Common myeloid progenitor, CD34-positive (primary cell): ENCODE results near the gene CACNB4.
A peak's percentile ranks its signal among the peaks of the same experiment; 100 is the strongest.

Experiments used
- CTCF ChIA-PET: fragments of 350-600 bp; sonication (Branson Sonifier 250); formaldehyde crosslinking; loops from one replicate; lab custom pipeline; 2021; ENCODE audit warnings: antibody characterized with exemption; lab: Charles Lee
- POLR2A ChIA-PET: fragments of 350-600 bp; sonication (Branson Sonifier 250); formaldehyde crosslinking; loops from one replicate; lab custom pipeline; 2021; ENCODE audit warnings: antibody characterized with exemption; lab: Charles Lee
- DNase-seq, 3 donors: peaks; one replicate each; pipeline versions ENCODE4 v3.0.0 to v3.0.0-alpha.2; 2013
- H3K27ac ChIP-seq, 2 experiments: 1 replicate in 1 of 2; 2 replicates in 1 of 2; pipeline ENCODE4 v1.7.0; 2013; ENCODE audit warnings: inconsistent platforms in 2 of 2, low read length in 2 of 2, mild to moderate bottlenecking in 2 of 2, low read depth in 1 of 2, moderate library complexity in 1 of 2; ENCODE audit not compliant: severe bottlenecking in 2 of 2, insufficient read depth in 1 of 2, poor library complexity in 1 of 2
- H3K27me3 ChIP-seq, 5 experiments: replicated peaks in 2 of 5; 1 replicate in 3 of 5; 2 replicates in 2 of 5; pipeline versions ENCODE4 v1.6.1 to v1.7.0; 2013; ENCODE audit warnings: low read length in 4 of 5, mild to moderate bottlenecking in 2 of 5, moderate library complexity in 2 of 5, inconsistent platforms in 1 of 5; ENCODE audit not compliant: insufficient read depth in 5 of 5, control insufficient read depth in 4 of 5
- H3K36me3 ChIP-seq, 4 experiments: 1 replicate in 2 of 4; 2 replicates in 2 of 4; pipeline versions ENCODE4 v1.6.1 to v1.7.0; 2013; ENCODE audit warnings: low read length in 3 of 4, control low read depth in 1 of 4, mild to moderate bottlenecking in 1 of 4; ENCODE audit not compliant: control insufficient read depth in 4 of 4, insufficient read depth in 4 of 4
- H3K4me1 ChIP-seq, 4 experiments: 1 replicate in 3 of 4; 2 replicates in 1 of 4; pipeline versions ENCODE4 v1.6.1 to v1.7.1; 2013; ENCODE audit warnings: low read length in 3 of 4, mild to moderate bottlenecking in 3 of 4, control low read depth in 1 of 4, inconsistent platforms in 1 of 4, moderate library complexity in 1 of 4; ENCODE audit not compliant: control insufficient read depth in 4 of 4, insufficient read depth in 4 of 4; ENCODE audit errors: control extremely low read depth in 1 of 4
- H3K4me3 ChIP-seq, 7 experiments: 1 replicate in 4 of 7; 2 replicates in 3 of 7; pipeline versions ENCODE4 v1.5.1 to v1.7.0; 2013; ENCODE audit warnings: mild to moderate bottlenecking in 7 of 7, low read length in 6 of 7, moderate library complexity in 6 of 7, inconsistent platforms in 2 of 7, low read depth in 2 of 7, control low read depth in 1 of 7; ENCODE audit not compliant: insufficient read depth in 4 of 7, control insufficient read depth in 1 of 7; ENCODE audit errors: extremely low read depth in 1 of 7
- H3K9me3 ChIP-seq, 5 experiments: 1 replicate in 4 of 5; 2 replicates in 1 of 5; pipeline versions ENCODE4 v1.6.1 to v1.7.1; 2013; ENCODE audit warnings: low read length in 4 of 5, mild to moderate bottlenecking in 2 of 5, inconsistent platforms in 1 of 5, low read depth in 1 of 5, moderate library complexity in 1 of 5; ENCODE audit not compliant: control insufficient read depth in 4 of 5, insufficient read depth in 2 of 5; ENCODE audit errors: control extremely low read depth in 1 of 5
- WGBS: methylation state at CpG from one replicate; pipeline ENCODE4 v1.1.5; 2013; ENCODE audit not compliant: insufficient coverage; 5-methylcytosine and 5-hydroxymethylcytosine counted together

The CACNB4 gene

GRCh38 chr2:152078662-152079061 lies 20.2 kb downstream of the CACNB4 start:
- ChIA-PET CTCF (interaction anchor here (1.1 kb wide), 2 partner anchors 23 to 32 kb away, joined by 3 to 5 read pairs; no protein-coding TSS in a partner anchor), POLR2A (interaction anchor here (0.5 kb wide), 1 partner anchor 11 kb away, joined by 4 read pairs; no protein-coding TSS in a partner anchor)
- peaks cover 4 to 23% (median 13%) of the 10 kb centered on the region in 4 experiments for H3K4me1 ChIP-seq
- no peak overlapping the region for H3K27ac ChIP-seq
- DNase-seq = no peak
- H3K36me3 ChIP-seq = no peaks in the 10 kb centered on the region
- H3K27me3 ChIP-seq = no peaks in the 10 kb centered on the region
- WGBS = 100% methylated on average over 1 of the region's 2 CpGs
- no peak overlapping the region for H3K4me3 ChIP-seq
- H3K9me3 ChIP-seq = no peaks in the 10 kb centered on the region

DNA sequence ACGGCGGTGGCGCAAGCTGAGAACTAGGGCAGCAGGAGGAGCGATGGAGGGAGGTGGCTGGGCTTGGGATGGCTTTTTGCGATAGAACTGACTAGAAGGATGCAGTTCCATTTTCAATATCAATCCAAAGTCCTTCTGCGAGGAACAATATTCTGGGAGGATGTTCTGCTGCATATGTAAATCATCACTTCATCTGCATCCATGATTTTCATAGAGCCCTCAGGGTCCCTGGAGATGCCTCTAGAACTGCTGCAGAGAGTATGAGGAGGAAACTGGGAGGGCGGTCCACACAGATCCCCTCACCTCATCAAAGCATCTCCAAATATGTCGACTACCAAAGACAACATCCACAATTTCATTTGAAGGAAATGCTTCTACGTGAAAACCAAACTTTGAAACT lies 20.8 kb downstream of the CACNB4 start:
- no peak for DNase-seq
- Histone ChIP-seq H3K4me1 (peaks cover 4 to 18% (median 8%) of the 10 kb centered on the region in 4 experiments), H3K36me3 (no peaks in the 10 kb centered on the region), H3K4me3 (no peak overlapping the region), H3K9me3 (no peaks in the 10 kb centered on the region), H3K27me3 (no peaks in the 10 kb centered on the region), H3K27ac (no peak overlapping the region)
- POLR2A ChIA-PET = no interaction called here
- 100% methylated on average over 8 of the region's 9 CpGs for WGBS
- CTCF ChIA-PET = interaction anchor here (1.1 kb wide), 1 partner anchor 31 kb away, joined by 5 read pairs; no protein-coding TSS in a partner anchor

DNA sequence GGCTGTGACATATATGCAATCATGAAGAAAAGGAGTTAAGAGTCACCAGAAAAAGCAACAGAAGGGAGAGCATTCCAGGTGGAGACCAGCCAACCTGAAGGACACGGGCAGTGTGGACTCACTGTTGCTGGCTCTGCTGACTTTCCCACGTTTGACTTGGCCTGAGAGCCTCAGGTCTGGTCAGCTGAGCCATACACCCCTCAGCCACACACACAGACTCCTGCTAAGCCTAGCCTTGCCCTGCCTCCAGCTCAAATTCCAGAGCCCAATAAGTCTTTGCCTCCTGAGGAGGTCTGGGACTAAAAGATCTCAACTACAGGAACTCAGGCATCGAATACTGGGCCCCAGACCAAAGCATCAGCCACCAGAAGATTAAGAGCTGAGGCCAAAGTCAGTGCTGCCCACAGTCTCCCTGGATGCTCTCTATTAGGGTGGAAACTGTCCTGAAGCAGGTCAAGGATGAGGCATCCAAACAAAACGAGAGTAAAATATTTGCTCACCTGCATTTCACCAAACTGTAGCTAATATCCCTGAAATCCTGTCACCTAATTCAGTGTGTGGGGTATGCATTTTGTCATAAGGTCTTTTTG lies 23.3 kb downstream of the CACNB4 start:
- DNase-seq = no peak
- Histone ChIP-seq H3K4me3 (no peak overlapping the region), H3K9me3 (no peaks in the 10 kb centered on the region), H3K36me3 (no peaks in the 10 kb centered on the region), H3K27me3 (no peaks in the 10 kb centered on the region), H3K4me1 (peaks cover 2 to 12% (median 7%) of the 10 kb centered on the region in 4 experiments), H3K27ac (no peak overlapping the region)
- ChIA-PET POLR2A (interaction anchor here (0.6 kb wide), 1 partner anchor 9 kb away, joined by 4 read pairs; no protein-coding TSS in a partner anchor), CTCF (interaction anchor here (0.6 to 1.0 kb wide), 2 partner anchors 49 to 1951 kb away, joined by 3 read pairs; no protein-coding TSS in a partner anchor)
- WGBS = 75% methylated on average over 2 of the region's 4 CpGs

DNA sequence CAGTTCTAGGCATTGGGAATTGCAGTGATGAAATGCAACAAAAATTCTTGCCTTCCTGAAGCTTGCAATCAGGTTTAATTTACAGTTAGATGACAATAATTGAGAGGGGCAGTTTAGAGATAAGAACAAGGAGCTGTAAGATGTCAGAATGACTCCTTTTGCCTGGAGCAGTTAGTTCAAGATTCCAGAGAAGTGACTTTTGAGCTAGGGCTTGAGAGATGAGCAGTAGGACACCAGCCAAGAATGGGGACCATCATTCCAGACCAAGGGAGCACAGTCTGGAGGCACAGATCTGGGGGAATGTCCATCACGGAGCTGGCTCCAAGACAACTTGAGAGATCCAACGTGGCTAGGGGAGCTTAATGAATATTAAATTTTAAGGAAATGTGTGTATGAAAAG lies 26.8 kb downstream of the CACNB4 start:
- H3K9me3 ChIP-seq = no peaks in the 10 kb centered on the region
- ChIA-PET CTCF (interaction anchor here (1.9 kb wide), 1 partner anchor 10 kb away, joined by 6 read pairs; no protein-coding TSS in a partner anchor), POLR2A (no interaction called here)
- no peaks in the 10 kb centered on the region for H3K27me3 ChIP-seq
- no peak for DNase-seq
- H3K36me3 ChIP-seq = no peaks in the 10 kb centered on the region
- no CpG with 5 or more reads among the region's 2 CpGs for WGBS
- H3K4me3 ChIP-seq = no peak overlapping the region
- peaks cover 2 to 17% (median 7%) of the 10 kb centered on the region in 4 experiments for H3K4me1 ChIP-seq
- no peak overlapping the region for H3K27ac ChIP-seq

DNA sequence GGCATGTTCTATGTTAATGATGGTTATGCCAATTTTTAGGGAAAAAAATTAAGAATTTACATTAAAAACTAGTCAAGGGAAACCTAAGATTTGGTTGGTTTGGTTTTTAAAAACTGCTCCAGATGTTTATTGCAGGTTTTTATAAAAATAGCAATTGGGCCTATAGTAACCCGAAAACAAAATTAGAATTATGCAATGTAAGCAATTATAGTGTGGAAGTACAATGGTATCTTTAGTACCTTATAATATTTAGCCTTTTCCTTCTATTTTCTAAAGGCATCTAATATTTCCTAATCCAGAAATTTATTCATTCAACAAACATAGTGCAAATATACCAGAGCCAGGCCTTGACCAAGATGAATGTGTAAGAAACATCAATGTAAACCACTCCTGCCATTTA lies 27.3 kb downstream of the CACNB4 start:
- no peak for DNase-seq
- ChIA-PET CTCF (interaction anchor here (0.7 to 1.9 kb wide), 2 partner anchors 9 to 618 kb away, joined by 3 to 6 read pairs; no protein-coding TSS in a partner anchor), POLR2A (no interaction called here)
- no peak overlapping the region for H3K4me3 ChIP-seq
- WGBS = no CpG with 5 or more reads among the region's 1 CpG
- no peaks in the 10 kb centered on the region for H3K27me3 ChIP-seq
- H3K27ac ChIP-seq = no peak overlapping the region
- no peaks in the 10 kb centered on the region for H3K36me3 ChIP-seq
- H3K9me3 ChIP-seq = no peaks in the 10 kb centered on the region
- peaks cover 2 to 17% (median 7%) of the 10 kb centered on the region in 4 experiments for H3K4me1 ChIP-seq

DNA sequence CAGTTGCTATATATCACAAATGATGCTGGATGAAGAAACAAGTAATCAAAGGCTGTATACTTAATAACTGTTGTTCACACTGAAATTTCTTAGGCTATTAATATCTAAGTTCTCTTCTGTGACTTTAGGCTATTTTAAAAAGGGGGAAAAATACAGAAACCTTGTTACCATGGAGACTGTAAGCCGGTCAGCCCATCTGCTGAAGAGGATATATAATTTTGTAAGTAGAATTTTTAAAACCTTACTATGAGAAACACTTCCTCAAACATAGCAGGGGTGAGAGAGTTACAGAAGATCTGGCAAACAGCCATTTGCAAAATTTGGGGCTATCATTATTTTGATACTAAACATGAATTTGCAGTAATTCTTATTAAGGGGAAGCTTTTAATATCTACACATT lies 27.8 kb downstream of the CACNB4 start:
- Histone ChIP-seq H3K36me3 (no peaks in the 10 kb centered on the region), H3K27me3 (no peaks in the 10 kb centered on the region), H3K4me3 (no peak overlapping the region), H3K27ac (no peak overlapping the region), H3K4me1 (peaks cover 2 to 17% (median 7%) of the 10 kb centered on the region in 4 experiments), H3K9me3 (no peaks in the 10 kb centered on the region)
- peak; percentile 13 to 76 (median 70) for DNase-seq
- WGBS = no CpG with 5 or more reads among the region's 1 CpG
- ChIA-PET POLR2A (no interaction called here), CTCF (interaction anchor here (0.7 to 1.9 kb wide), 2 partner anchors 9 to 619 kb away, joined by 3 to 6 read pairs; no protein-coding TSS in a partner anchor)

DNA sequence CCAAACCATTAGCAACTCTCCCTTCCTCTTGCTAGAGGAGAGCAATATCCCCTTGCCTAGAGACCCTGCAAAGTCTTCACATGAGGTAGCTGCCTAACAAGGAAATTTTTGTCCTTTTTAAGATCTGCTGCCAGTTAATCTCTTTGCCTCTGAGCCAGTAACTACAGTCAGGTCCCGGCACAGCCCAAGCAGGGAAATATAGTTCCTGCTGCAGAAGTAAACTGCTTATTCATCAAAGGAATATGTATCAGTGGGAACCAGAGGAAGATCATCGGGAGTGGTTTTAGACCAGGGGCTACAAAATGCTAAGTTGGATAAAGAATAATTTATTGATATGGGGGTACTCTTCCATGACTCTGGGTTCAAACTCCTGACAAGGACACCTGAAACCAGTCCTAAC lies 30.6 kb downstream of the CACNB4 start:
- Histone ChIP-seq H3K27ac (no peak overlapping the region), H3K4me1 (peaks cover 2 to 17% (median 7%) of the 10 kb centered on the region in 4 experiments), H3K4me3 (no peak overlapping the region), H3K9me3 (no peaks in the 10 kb centered on the region), H3K27me3 (no peaks in the 10 kb centered on the region), H3K36me3 (no peaks in the 10 kb centered on the region)
- ChIA-PET POLR2A (no interaction called here), CTCF (interaction anchor here (1.3 kb wide), 1 partner anchor 13 kb away, joined by 4 read pairs; no protein-coding TSS in a partner anchor)
- no peak for DNase-seq
- 43% methylated on average over 1 of the region's 2 CpGs for WGBS
